CD4-positive, alpha-beta T cell treated with Interleukin-17A for 4 hours (primary cell): Measurements from ENCODE around the gene ASTN2.

Experiments used
- DNase-seq: peaks from one replicate; pipeline ENCODE4 v3.0.0-alpha.2; 2020; ENCODE audit warnings: mixed read lengths

The ASTN2 gene

DNA sequence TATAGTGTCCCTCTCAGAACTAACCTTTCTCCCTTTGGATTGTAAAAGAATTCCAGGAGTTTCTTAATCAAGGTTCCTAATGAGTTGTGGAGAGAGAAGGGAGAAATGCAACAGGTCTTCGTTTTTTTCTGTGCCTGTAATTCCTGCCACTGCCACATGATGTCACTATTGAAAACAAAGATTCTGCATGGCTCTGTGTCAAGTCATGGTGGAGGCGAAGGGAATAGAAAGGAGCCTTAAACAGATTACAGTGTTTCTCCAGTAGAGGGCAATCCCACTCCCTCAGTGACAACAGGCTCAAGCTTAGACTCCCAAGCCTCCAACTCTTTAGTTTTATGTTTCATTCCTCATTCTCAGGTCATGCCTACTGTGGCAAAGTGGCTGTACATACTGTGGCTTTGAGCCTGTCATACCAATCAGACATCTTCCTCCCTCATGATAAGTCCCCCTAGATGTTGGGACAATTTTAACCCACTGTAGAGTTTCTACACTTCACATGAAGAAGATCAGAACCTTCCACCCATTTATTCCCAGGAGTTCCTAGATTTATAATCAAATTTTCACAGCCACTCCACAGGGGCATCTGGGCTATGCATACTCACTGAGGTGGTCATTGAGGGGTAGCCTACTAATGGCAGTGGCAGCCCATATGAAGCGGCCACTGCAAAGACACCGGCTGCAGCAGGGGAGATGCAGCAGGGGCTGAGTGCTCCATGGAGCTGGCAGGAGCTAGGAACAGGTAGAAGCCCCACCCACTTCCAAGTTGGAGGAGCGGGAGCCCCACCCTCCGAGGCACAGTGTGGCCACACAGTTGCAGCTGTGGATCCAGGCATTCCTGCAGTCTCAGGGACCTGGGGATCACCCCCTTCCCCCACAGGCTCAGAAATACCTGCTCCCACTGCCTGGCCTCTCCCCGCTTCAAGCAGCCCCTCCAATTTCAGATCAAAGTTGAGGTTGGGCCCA is 825.2 kb downstream of the ASTN2 start:
- no peak for DNase-seq

DNA sequence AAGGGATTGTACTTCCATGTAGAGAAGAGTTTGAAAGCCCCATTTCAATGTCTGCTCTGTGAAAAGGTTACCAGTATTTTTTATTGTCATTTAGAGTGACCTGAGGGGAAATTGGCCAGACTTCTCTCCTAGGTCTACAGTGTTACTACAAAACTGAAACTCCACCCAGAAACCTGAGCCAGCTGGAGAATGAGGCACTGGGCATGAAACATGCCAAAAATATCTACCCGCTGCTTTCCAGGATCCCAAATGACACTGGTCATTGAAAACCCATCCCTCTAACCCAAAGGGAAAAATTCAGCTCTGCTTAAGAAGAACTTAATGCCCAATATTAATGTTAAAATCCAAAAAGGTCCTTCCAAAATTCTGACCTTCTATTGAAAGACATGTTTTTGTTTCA is 826.9 kb downstream of the ASTN2 start:
- no peak for DNase-seq

DNA sequence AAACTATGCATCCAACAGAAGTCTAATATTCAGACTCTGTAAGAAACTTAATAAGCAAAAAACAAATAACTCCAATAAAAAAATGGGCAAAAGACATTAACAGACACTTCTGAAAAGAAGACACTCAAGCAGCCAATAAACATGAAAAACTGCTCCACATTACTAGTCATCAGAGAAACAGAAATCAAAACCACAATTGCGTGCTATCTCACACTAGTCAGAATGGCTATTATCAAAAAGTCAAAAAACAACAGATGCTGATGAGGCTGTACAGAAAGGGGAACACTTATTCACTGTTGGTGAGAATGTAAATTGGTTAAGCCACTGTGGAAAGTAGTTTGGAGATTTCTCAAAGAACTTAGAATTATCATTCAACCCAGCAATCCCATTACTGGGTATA is 829.0 kb downstream of the ASTN2 start:
- no peak for DNase-seq

DNA sequence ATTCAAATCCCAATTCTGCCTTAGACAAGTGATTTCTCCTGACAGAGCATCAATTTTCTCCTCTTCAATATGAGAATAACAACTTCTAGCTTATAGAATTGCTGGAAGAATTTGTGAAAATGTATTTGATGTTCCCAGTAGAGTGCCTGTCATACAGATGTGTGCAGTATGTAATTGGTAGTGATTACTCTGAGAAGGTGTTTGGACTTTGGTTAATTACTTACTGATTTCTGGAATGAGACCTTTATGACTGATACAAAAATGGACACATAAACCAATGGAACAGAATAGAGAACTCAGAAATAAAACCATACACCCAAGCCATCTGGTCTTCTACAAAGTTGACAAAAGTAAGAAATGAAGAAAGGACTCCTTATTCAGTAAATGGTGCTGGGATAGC is 829.7 kb downstream of the ASTN2 start:
- no peak for DNase-seq

DNA sequence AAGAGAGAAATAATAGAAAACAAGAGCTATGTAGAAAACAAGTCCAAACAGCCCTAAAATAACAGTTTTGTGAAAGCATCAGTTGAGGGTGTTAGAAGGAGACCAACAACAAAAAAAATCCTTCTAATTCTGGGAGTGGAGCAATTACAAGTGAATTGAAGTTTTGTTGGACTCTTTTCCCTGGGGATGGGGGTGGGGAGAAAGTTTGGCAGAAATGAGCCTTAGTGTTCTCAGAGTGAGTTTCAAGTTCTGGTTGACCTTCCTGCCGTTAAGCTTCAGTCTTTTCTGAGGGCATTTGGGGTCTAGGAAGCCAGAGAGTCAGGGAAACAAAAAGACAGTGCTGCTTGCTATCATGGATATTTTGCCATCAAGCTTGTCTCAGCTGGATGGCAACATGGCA is 834.0 kb downstream of the ASTN2 start:
- DNase-seq, result no peak

DNA sequence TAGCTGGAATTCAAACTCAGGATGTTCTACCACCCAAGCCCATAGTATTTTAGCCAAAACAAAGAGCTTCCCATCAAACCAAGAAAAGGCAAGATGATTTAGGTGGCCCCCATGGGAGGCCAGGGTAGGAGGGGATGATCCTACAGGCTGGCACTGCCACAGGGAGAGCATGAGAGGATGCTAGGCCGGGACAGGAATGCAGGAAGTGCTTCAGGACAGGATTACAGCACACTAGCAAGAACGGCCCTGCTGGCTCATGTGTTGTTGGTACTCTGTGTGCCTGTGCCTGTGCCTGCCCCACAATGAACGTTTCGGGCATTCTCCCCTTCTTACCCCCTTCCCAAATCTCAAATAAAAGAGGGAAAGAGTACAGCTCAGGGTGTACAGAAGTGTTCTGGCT is 838.5 kb downstream of the ASTN2 start:
- no peak for DNase-seq

DNA sequence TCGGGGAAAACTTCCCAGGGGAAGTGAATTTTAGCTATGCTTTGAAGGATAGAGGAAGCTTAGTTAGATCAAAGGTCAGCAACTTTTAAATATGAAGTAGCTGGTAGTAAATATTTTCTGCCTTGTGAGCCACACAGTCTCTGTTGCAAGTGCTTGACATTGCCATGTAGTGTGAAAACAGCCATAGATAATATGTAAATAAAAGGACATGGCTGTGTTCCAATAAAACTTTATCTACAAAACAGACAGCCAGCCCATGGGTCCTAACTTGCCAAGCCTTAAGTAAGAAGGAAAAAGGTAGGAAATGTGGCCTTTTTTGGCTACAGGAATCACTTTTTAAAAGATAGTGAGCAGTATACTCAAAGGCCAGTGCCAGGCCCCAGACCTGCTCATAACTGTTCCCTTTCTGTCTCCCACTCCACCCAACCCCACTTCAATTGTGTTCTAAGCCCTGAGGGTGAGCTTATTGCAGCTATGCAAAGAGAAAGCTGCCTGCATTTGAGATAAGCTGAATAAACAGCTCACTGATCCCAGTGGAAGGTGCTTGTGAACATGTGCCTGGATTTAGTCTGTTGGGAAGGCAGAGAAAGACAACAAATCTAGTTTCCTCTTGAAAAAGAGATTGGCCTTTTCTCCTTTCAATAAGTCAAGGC is 840.7 kb downstream of the ASTN2 start:
- DNase-seq, result no peak

DNA sequence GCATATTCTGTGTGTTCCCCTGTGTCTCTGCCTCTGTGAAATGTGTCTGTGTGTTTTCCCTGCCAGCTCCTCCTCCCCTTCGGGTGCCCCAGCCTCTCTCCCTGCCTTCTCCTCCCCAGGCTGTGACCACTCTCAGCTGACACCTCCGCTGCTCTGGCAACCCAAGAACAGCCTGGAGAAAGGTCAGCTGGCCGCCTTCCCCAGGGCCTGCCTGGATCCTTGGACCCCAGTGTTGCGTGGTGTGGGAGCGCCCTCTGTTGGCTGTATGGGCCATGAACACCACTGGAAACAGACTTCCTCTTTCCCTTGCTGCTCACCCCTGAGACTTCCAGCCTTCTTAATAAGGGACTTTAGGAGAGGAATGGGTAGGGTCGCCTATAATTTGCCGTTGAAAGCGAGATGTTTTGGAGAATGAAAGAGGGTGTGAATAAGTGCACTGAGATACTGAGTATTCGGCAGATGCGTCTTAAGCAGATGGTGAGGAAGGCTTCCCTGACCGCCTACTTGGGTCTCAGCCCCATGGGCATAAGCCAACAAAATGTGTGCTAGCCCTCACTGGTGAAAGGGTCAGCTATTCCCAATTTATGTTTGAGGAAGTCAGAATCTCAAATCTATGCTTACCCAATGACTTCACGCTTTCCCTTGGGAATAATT is 842.6 kb downstream of the ASTN2 start:
- DNase-seq, result no peak

DNA sequence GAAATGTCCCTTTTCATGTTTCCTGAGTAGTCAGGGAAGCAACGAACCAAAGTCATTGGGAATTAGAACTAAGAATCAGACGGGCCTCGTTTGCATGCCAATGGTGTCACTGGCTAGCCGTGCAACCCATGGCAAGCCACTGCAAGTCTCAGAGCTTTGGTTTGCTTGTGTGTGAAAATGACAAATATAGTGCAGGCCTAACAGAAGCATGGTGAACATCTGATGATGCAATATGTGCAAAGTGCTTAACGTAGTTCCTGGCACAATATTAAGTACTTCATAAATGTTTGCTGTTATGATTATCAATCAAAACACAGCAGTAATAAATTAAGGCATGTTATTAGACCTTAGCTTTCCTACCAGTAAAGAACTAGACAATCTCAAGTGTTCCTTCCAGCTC is 845.7 kb downstream of the ASTN2 start:
- no peak for DNase-seq

DNA sequence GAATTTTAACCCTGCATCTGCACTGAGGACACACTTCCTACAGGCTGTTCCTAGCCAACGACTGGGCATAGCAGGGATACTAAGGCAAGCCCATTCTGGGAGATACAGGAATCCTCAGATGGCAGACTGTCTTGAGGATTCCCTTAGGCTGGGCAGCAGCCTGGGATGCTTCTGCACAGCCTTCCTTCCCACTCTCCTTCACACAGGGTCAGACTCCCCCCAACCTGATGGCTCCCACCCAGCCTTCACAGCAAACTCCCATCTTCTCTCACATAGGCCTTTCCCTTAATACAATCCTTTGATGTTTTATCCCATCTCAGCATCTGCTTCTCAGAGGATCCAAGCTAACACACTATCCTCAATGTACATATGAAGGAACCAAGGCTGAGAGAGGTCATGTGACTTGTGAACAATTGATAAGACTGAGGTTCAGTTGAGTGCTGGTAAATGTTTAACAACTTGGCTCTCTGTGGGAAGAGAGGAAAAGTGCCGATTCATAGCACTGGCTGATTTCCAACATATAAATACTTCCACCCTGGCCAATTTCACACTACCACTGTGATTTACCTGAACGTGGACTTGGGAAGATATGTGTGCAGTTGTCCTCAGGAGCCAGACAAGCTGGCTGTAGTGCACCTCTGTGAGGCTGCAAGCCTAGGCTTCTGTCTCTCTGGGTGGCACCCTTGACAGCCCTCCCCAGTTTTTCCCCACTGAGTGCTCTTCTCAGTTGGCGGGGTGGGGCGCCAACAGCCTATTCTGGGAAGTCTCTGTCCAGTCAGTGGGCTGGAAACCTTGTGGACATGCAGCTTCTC is 848.0 kb downstream of the ASTN2 start:
- DNase-seq, result no peak

DNA sequence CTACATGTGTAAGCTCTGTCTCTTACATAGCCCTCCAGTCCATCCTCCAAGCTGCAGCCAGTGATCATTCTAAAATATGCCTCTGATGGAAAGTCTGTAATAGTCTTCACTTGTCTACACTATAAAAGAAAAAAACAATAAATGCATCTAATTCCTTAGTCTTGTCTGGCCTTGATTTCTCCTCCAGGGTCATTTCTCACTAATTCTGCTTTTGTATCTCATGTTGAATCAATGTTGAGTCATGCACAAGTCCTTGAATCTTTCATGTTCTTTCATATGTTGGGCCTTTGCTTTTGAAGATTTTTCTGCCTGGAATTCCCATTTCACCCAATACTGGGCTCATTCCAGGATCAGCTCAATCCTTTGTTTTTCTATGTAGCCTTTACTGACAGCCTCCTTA is 848.9 kb downstream of the ASTN2 start:
- no peak for DNase-seq

DNA sequence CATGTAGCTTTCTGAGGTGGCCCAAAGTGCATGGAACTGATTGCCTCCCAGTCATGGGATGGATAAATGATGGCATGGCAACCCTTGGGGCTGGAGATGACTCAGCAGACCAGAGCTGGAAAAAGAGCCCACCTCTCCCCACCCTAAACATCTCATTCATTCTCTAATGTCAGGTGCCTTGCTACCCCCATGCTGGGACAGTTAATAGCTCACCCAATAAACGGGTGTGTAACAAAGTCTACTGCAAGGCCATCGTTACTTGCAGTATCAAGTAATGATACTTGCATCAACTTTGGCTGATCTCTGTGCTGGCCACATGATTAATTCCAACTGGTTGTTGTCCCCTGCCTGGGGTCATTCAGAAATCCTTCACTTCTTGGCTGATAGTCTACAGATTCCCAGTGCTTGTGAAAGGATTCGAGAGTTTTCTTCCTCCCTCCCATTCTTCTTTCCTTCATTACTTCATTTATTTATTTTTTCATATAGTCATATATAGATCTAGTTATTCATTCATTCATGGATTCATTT is 850.5 kb downstream of the ASTN2 start:
- DNase-seq, result no peak

DNA sequence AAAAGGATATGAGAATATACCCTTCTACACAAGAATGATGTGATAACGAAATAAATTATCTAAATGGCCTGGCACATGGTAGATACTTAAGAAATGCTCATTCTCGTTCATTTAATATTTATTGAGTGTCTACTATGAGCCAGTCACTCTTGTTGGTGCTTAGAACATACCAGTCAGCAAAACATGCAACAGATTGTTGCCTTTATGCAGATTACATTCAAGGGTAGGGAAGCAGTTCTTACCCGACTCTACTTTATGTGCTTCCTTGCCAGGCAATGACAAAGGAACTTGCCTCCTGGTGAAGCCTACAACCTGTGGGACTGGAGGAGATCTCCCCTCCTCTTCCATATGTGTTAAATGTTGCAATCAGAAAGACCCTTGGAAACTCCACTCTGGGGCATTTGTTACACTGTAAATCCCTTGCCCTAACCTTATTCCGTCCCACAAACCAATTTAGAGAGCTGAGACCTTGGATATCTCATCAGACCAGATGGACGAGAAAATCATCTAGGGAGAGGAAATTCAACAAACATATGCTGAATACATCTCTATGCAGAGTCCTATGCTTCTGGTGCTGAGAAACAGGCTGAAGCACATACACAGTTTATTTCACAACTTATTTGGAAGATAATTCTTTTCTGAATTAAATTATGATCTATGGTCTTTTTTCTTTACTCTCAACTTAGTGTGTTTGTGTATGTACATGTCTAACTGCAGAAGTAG is 855.9 kb downstream of the ASTN2 start:
- DNase-seq, result no peak

DNA sequence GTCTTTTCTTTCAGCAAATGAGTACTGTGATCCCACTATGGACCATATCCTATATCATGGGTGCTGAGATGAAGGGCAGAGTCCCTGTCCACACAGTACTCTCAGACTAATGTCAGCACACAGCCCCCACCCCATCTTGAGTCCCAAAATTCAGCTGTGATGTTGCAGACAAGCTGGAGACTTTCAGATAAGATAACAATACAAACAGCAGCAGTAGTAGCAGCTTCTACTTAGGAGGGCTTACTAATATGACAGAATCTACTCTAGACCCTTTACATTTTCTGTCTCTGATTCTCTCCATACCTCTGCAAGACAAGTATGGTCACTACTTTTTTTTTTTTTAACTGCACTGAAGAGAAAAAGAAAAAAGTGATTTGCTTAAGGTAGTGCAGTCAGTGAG is 856.8 kb downstream of the ASTN2 start:
- no peak for DNase-seq

DNA sequence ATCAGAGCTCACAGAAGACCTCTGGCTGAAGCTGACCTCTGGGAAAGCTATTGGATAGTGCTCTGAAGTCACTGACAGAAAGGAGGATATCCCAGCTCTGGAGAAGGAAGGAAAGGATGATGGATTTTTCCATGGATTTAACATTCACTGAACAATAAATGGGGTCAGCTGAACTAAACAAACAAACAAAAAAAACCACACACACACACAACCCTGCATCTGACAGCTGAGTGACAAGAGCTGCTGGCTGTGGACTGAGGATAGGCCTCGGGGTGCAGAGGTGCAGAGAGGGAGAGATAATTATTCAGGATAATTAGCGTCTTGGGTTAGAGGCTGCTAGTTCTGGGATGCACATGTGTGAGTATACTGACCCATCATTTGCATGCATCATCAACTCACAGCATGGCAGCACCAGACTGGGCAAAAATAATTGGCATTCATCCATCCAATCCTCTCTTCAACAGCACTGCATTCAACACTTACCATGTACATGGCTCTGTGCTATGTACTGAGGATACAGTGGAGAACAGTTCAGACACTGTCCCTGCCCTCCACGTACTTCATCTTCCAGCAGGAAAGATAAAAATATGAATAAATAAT is 859.2 kb downstream of the ASTN2 start:
- no peak for DNase-seq

DNA sequence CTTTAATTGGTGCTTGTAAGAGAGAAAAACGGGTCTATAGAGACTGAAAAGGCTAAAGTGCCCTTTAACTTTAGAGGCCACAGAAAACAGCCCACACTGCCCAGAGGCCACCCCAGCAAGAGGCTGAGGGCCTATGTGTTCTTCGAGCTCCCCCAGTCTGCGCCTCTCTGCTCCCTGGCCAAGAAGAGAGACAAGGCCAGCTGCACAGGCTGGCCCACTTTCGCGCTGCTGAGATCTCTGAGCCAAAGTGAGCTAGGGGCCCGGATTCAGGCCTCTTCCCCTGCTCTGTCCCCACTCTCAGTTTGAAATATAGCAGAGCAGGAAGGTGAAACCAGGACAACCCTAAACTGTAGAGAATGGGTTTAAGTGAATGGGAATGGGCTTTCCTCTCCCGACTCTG is 859.7 kb downstream of the ASTN2 start:
- DNase-seq, result no peak

DNA sequence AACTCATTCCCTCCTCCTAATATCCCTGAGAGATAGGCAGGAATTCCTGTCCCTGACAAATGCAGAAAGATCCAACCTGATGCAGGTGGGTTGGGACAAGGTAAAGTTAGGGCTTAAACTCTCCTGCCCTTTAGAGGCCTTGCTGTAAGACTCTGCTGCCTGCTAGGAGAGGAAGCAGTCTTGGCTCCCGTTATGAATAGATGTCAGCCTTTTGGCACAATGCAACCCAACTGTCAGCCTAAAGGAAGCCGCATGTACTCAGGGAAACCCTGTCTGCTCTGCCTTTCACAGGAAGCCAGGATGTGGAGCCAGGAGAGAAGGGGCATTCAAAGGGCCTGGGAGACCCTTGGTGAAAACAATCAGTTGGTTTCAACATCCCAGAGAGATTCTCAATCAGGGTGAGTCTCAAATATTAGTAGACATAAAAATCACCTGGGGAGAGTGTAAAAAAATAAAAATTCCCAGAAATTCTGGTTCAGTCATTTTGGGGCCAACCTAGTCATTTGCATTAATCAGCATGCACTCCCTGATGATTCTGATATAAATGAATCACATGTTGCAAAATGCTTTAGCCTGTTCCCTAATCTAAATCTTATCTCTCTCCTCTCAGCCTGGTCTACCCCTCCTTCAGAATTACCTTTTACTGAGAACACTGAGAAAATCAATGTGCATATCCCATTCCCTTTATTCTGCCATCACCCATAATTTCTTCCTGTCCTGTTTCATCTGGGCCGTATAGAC is 864.0 kb downstream of the ASTN2 start:
- DNase-seq, result no peak

DNA sequence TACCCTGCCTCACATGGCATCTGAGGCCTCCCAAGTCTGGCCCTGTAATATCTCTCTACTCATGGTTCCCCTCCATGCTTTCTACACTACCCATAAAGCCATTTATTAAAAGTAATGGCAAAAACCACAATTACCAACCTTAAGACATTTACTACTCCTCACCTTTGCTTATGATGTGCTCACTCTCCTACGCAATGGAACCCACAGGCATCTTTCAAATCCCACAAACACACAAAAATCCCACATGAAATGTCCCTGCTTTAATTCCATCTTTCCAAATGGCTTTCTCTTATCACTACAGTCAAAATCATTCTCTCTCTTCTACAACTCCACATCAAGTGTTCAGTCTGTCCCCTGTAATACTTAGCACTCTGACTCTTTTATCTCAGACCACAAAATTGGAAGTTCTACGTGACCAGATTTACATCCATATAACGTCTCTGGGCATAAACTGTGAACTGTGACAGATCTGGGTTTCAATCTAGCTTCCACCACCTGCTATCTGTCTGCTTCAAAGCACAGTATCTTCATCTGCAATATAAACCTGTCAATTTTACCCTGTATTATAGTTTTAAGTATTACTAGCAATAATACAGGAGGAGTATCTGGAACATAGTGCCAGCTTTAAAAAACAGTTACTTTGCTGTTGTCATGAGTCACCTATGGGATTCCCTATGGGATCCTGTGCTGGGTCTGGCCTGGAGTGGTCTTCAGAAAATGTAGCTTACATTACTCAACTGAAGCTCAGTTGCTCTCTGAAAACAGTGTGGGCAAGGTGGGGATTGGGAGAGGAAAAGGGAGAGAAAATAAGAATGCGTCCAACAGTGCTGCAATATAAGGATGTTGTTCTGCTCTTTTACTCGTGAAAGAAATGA is 864.8 kb downstream of the ASTN2 start:
- DNase-seq, result no peak

DNA sequence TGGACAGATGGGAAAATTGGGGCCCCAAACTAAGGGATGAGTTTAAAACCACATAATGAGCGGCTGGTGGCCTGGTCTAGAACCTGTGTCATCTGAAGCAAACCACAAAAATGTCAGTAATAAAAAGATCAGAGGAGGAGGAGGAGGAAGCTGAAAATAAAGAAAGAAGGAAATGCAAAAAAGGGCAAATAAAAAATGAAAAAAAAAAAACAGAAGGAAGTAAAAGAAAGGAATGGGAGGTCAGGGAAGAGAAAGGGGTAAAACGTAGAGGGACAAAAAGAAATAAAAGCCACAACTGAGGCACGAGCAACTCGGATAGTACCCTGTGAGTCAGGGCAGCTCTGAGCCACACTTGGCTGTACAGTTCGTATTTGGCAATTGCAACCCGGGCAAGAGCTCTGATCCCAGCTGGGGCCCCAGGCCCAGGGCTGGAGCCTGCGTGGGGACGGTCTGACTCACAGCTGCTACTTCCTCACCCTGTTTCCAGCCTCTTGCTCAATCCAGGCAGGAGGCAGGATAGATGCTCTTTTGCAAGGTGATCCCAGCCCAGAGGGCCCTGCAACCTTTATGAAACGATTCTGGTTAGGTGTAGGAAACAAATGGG is 865.7 kb downstream of the ASTN2 start:
- no peak for DNase-seq
